DMS 273 (cell line): ENCODE data around the gene CRAMP1.
"Not testable (repeated sequence)": the region's sequence is repeated elsewhere in the genome, so short reads cannot be mapped to it uniquely, and the experiment has no call there.

ENCODE experiments used
- DNase-seq: peaks from one replicate; lab custom pipeline; 2025; ENCODE audit not compliant: unreplicated experiment; lab: John Stamatoyannopoulos, UW

CRAMP1 gene

GRCh38 chr16:1612320-1613111 is at the start of gene CRAMP1:
Gene CRAMP1, plus strand, starts transcription at chr16:1612360. Its CDS starts 2,280 bp downstream, at chr16:1614640.
- peak; percentile 71 for DNase-seq

- no peak for DNase-seq
Measured at GRCh38 chr16:1563786-1564185, 48.4 kb upstream of the CRAMP1 start.

- no peak for DNase-seq
Measured at GRCh38 chr16:1564325-1564724, 47.8 kb upstream of the CRAMP1 start.

GRCh38 chr16:1565083-1565805 is 46.9 kb upstream of the CRAMP1 start:
- DNase-seq: no peak

- DNase-seq: no peak
Measured at GRCh38 chr16:1567988-1568387, 44.2 kb upstream of the CRAMP1 start.

- no peak for DNase-seq
Measured at GRCh38 chr16:1571012-1571671, 41.0 kb upstream of the CRAMP1 start.

- DNase-seq: no peak
Measured at GRCh38 chr16:1572673-1573072, 39.5 kb upstream of the CRAMP1 start.

GRCh38 chr16:1573301-1573700 is 38.9 kb upstream of the CRAMP1 start:
- DNase-seq: no peak

GRCh38 chr16:1575578-1575977 is 36.6 kb upstream of the CRAMP1 start:
- no peak for DNase-seq

- no peak for DNase-seq
Measured at GRCh38 chr16:1579214-1579613, 32.9 kb upstream of the CRAMP1 start.

- no peak for DNase-seq
Measured at GRCh38 chr16:1580256-1580655, 31.9 kb upstream of the CRAMP1 start.

- no peak for DNase-seq
Measured at GRCh38 chr16:1580956-1581355, 31.2 kb upstream of the CRAMP1 start.

- DNase-seq: no peak
Measured at GRCh38 chr16:1581804-1582203, 30.4 kb upstream of the CRAMP1 start.

- DNase-seq: no peak
Measured at GRCh38 chr16:1583180-1583579, 29.0 kb upstream of the CRAMP1 start.

GRCh38 chr16:1584926-1585484 is 27.2 kb upstream of the CRAMP1 start:
- no peak for DNase-seq

- no peak for DNase-seq
Measured at GRCh38 chr16:1590366-1590765, 21.8 kb upstream of the CRAMP1 start.

- no peak for DNase-seq
Measured at GRCh38 chr16:1590930-1591705, 21.0 kb upstream of the CRAMP1 start.

GRCh38 chr16:1592446-1592845 is 19.7 kb upstream of the CRAMP1 start:
- DNase-seq: no peak

- DNase-seq: not testable (repeated sequence)
Measured at GRCh38 chr16:1595511-1595910, 16.6 kb upstream of the CRAMP1 start.

- no peak for DNase-seq
Measured at GRCh38 chr16:1596516-1596915, 15.6 kb upstream of the CRAMP1 start.

GRCh38 chr16:1597154-1597553 is 15.0 kb upstream of the CRAMP1 start:
- no peak for DNase-seq
